PC-9 (cell line): ENCODE data around the gene ACAD11. TPM values are rescaled to one million over a fixed set of nuclear protein-coding genes. Genes with fewer than 3 reads are reported as not detected.

Experiments
- BruUV-seq: library from RNA; stranded (reverse); fragments of 400-500 nt; replicated peaks from 2 replicates; lab custom pipeline; 2021; lab: Mats Ljungman, UMichigan
- CTCF ChIA-PET: fragments of 300-600 bp; sonication (Branson Sonifier 250); formaldehyde crosslinking; loops from one replicate; lab custom pipeline; 2022; ENCODE audit warnings: antibody characterized with exemption; lab: Charles Lee
- POLR2A ChIA-PET: fragments of 300-600 bp; sonication (Branson Sonifier 250); formaldehyde crosslinking; loops from one replicate; lab custom pipeline; 2022; ENCODE audit warnings: antibody characterized with exemption; ENCODE audit not compliant: unreplicated experiment; lab: Charles Lee
- DNase-seq, 2 experiments: peaks; one replicate each; pipeline versions ENCODE4 v3.0.0 to v3.0.0-alpha.2; 2015 to 2022; ENCODE audit warnings: mixed read lengths in 1 of 2
- H2AFZ ChIP-seq: fragments of 200-600 bp; sonication (generic); 2 replicates; pipeline ENCODE4 v1.8.1; 2017; ENCODE audit warnings: antibody characterized with exemption
- H3F3A ChIP-seq: fragments of 200-600 bp; sonication (generic); 2 replicates; pipeline ENCODE4 v1.8.1; 2017; ENCODE audit warnings: antibody characterized with exemption, mild to moderate bottlenecking, low read depth; ENCODE audit not compliant: insufficient read depth
- H3K27ac ChIP-seq: fragments of 200-600 bp; sonication (generic); 2 replicates; pipeline ENCODE4 v1.6.1; 2016; ENCODE audit warnings: mixed run types
- H3K27me3 ChIP-seq: fragments of 200-600 bp; sonication (generic); 2 replicates; pipeline ENCODE4 v1.6.1; 2016; ENCODE audit warnings: low read depth, mixed run types; ENCODE audit not compliant: insufficient read depth
- H3K36me3 ChIP-seq: fragments of 200-600 bp; sonication (generic); 2 replicates; pipeline ENCODE4 v1.6.1; 2016; ENCODE audit warnings: low read depth, mixed run types
- H3K4me1 ChIP-seq: fragments of 200-600 bp; sonication (generic); replicated peaks from 2 replicates; pipeline ENCODE4 v1.6.1; 2016; ENCODE audit warnings: mixed run types; ENCODE audit not compliant: insufficient read depth
- H3K4me2 ChIP-seq: fragments of 200-600 bp; sonication (generic); 2 replicates; pipeline ENCODE4 v1.6.1; 2017; ENCODE audit warnings: mixed run types
- H3K4me3 ChIP-seq: fragments of 200-600 bp; sonication (generic); 2 replicates; pipeline ENCODE4 v1.6.1; 2016; ENCODE audit warnings: mixed run types
- H3K79me2 ChIP-seq: fragments of 200-600 bp; sonication (generic); 2 replicates; pipeline ENCODE4 v1.6.1; 2017; ENCODE audit warnings: low read depth, mixed run types
- H3K9me2 ChIP-seq: fragments of 200-600 bp; sonication (generic); 2 replicates; pipeline ENCODE4 v1.8.1; 2017; ENCODE audit warnings: mild to moderate bottlenecking; ENCODE audit not compliant: insufficient read depth
- H3K9me3 ChIP-seq: fragments of 200-600 bp; sonication (generic); 2 replicates; pipeline ENCODE4 v1.8.1; 2016; ENCODE audit warnings: low read depth; ENCODE audit not compliant: insufficient read depth
- H4K20me1 ChIP-seq: fragments of 200-600 bp; sonication (generic); 2 replicates; pipeline ENCODE4 v1.8.1; 2017; ENCODE audit not compliant: insufficient read depth
- CTCF ChIP-seq: fragments of 200-600 bp; sonication (generic); conservative IDR thresholded peaks from 2 replicates; pipeline ENCODE4 v1.6.1; 2017; ENCODE audit warnings: mixed run types, antibody characterized with exemption, mild to moderate bottlenecking, moderate library complexity
- EZH2 ChIP-seq: fragments of 200-600 bp; sonication (generic); IDR thresholded peaks from 2 replicates; pipeline ENCODE4 v1.8.0; 2017; ENCODE audit warnings: antibody characterized with exemption, low read depth
- intact Hi-C: fragments of 100-400 bp; cut with micrococcal nuclease; formaldehyde crosslinking; loops from one replicate; pipeline ENCODE4 v1.10.0; 2022; ENCODE audit not compliant: unreplicated experiment
- total RNA-seq: library from RNA; stranded (reverse); gene quantifications from 2 replicates; pipeline ENCODE4 v1.2.3, GENCODE V29; 2021

Gene ACAD11
- total RNA-seq, 1 experiment from 2014 or later = 13.2 TPM

GRCh38 chr3:132519914-132520313, 139.7 kb downstream of the ACAD11 start:
- 0 out of 2 replicates have a peak, but pooled peaks cover 3% of the 10 kb centered on the region for H4K20me1 ChIP-seq
- H3K36me3 ChIP-seq = peaks cover 5% of the 10 kb centered on the region; the same call in 1 of the 2 replicates
- H3K4me1 ChIP-seq = no peaks in the 10 kb centered on the region
- H3F3A ChIP-seq = no peaks in the 10 kb centered on the region
- no peaks in the 10 kb centered on the region for H3K9me2 ChIP-seq
- no peak overlapping the region for H3K27ac ChIP-seq
- intact Hi-C loops = no loop called here
- H2AFZ ChIP-seq = no peak overlapping the region
- no peak for TF ChIP-seq CTCF
- no peak for TF ChIP-seq EZH2
- H3K79me2 ChIP-seq = no peaks in the 10 kb centered on the region
- no peak for DNase-seq
- no peaks in the 10 kb centered on the region for H3K27me3 ChIP-seq
- H3K4me2 ChIP-seq = no peak overlapping the region
- no TSS peak for BruUV-seq
- no peak overlapping the region for H3K4me3 ChIP-seq
- POLR2A ChIA-PET = no interaction called here
- CTCF ChIA-PET = no interaction called here
- no peaks in the 10 kb centered on the region for H3K9me3 ChIP-seq

DNA sequence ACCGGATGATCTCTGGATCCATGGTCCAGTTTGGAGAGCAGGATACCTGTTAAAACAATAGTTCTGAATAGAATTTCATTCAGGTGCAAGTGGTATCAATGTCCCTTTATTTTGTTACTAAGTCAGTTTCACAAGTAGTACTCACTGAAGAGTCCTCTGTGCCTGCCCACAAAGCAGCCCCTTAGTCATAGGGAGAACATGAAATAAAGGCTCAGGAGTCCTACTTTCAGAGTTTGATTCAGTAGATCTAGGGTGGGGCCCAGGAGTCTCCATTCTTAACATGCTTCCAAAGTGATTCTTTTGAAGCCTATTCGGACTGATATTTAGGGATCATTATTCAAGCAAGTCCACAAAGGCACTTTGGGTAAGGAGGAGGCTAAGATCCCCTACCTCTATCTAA, 142.3 kb downstream of the ACAD11 start:
- H3K79me2 ChIP-seq = no peaks in the 10 kb centered on the region
- no peak overlapping the region for H3K27ac ChIP-seq
- ChIA-PET POLR2A (no interaction called here), CTCF (no interaction called here)
- H3K9me2 ChIP-seq = no peaks in the 10 kb centered on the region
- no TSS peak for BruUV-seq
- H3K4me1 ChIP-seq = no peaks in the 10 kb centered on the region
- no peak overlapping the region for H3K4me3 ChIP-seq
- H3K9me3 ChIP-seq = no peaks in the 10 kb centered on the region
- H2AFZ ChIP-seq = no peak overlapping the region
- no peak for DNase-seq
- no peak overlapping the region for H3K4me2 ChIP-seq
- H3K27me3 ChIP-seq = no peaks in the 10 kb centered on the region
- TF ChIP-seq EZH2 (no peak), CTCF (no peak)
- 0 out of 2 replicates have a peak, but pooled peaks cover 3% of the 10 kb centered on the region for H4K20me1 ChIP-seq
- H3K36me3 ChIP-seq = peaks cover 9% of the 10 kb centered on the region; the same call in 1 of the 2 replicates
- H3F3A ChIP-seq = no peaks in the 10 kb centered on the region
- intact Hi-C loops = no loop called here

DNA sequence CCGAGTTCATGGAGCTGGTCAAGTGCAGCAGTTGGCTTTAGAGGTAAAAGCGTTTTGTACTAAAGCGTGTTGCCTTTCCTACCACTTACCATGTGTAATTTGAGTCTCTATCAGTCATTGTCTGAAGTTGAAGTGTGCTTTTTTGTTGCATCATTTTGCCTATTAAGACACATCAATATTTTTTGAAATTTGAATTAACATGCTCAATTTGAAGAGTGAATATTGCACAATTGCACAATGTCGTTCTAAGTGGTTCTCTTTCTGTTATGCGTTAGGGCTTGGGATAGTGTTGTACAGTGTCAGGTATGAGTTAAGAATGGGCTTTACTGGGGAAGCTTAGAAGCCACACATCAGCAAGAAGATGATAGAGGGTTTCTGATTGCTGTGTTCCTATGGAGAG, 146.6 kb downstream of the ACAD11 start:
- Histone ChIP-seq H3K36me3 (peaks cover 15% of the 10 kb centered on the region), H4K20me1 (0 out of 2 replicates have a peak, but pooled peaks cover 3% of the 10 kb centered on the region), H2AFZ (no peak overlapping the region), H3K4me1 (no peaks in the 10 kb centered on the region), H3K27me3 (no peaks in the 10 kb centered on the region), H3K9me3 (no peaks in the 10 kb centered on the region), H3K4me3 (no peak overlapping the region), H3K9me2 (no peaks in the 10 kb centered on the region), H3K79me2 (no peaks in the 10 kb centered on the region), H3F3A (no peaks in the 10 kb centered on the region), H3K4me2 (no peak overlapping the region), H3K27ac (no peak overlapping the region)
- CTCF ChIA-PET = no interaction called here
- no peak for TF ChIP-seq CTCF
- TF ChIP-seq EZH2 = no peak
- DNase-seq = no peak
- no TSS peak for BruUV-seq
- intact Hi-C loops = no loop called here
- POLR2A ChIA-PET = no interaction called here
